NOMO-1 treated with dmso at 0.1 percent for 144 hours (cell line): Measurements from ENCODE around the gene LIN7B.

ENCODE experiments used
- DNase-seq: peaks from one replicate; lab custom pipeline; 2025; ENCODE audit not compliant: unreplicated experiment; lab: John Stamatoyannopoulos, UW

The LIN7B gene

DNA sequence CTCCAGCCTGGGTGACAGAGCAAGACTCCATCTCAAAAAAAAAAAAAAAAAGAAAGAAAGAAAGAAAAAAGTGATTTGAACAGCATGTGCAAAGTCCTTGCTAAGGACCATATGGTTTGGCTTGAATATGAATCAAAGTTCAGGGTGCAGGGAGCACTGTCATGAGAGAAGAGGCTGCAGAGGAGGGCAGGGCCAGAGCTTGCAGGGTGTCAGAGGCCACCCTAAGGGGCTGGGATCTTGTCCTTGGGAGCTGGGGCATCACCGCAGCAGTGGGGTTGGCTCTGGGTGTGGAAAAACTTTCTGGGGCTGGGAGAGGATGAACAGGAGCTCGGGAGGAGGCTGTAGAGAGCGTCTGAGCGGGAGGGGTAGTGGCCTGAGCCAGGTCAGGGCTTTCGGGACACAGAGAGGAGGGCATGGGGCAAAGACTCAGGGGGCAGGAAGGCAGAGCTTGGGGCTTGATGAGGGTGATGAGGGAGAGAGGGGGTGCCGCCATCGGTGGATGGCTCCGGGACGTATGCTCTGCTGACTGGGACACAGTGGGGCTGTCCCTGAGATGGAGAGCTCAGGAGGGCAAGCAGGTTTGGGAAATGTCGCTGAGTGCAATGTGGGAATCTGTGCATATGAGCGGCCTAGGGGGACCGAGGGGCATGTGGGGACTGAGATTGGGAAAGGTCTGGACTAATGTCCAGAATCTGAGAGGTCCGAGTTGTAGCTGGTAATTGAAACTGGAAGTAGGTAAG is 46.5 kb downstream of the LIN7B start:
- no peak for DNase-seq

DNA sequence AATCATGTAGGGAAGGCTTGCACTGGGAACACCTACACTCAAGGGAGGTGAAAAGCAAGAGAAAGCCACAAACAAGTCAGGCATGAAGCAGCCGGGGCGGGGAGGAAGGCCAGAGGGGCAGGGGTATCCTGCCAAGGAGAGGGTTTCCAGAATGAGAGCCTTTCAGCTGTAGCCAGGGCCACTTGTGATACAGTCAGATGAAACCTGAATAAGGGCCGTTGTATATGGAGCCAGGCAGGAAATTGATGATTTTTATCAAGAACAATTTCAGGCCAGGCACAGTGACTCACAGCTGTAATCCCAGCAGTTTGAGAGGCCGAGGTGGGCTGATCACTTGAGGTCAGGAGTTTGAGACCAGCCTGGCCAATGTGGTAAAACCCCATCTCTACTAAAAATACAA is 47.8 kb downstream of the LIN7B start:
- no peak for DNase-seq

DNA sequence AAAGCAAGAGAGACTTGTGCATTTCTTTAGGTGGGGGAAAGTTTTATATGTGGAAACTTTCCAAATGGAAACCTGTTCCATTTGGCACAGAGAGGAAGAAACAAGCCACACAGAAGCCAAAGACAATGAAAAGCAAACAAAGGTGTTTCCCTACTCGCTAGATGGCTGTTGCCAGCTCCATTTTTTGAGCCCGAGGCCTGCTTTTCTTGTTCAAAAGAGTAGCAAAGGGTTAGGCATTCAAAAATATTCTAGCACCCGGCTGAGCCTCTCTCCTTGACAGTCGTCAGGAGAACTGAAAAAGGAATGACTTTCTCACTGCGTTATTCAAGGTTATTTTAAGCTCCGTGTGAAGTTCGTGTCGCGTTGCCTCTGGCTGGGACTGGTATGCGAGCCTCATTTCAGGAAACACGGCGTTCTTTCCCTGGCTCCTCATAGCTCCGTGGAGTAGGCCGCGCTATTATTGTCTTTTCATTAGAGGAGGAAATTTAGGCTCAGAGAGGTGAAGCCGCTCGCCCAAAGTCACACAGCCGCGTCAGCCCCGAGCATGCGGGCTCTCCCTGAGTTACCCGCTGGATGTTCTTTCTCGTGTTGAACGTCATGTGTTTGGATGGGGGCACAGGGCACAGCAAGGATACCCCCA is 51.1 kb downstream of the LIN7B start:
- no peak for DNase-seq

DNA sequence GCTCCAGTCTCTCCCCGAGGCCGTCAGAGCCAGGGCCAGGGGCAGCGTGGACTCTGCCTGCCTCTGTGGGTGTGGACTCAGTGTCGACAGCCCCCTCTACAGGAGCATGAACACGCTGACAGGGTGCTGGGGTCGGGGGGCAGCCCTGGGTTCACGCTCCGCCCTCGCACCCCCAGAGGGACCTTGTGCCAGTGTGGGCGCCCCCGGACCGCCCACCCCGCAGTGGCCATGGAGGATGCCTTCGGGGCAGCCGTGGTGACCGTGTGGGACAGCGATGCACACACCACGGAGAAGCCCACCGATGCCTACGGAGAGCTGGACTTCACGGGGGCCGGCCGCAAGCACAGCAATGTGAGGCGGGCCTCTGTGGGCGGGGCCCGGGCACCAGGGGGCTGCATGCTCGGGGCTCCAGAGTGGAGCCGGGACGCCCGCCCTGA is 51.7 kb downstream of the LIN7B start:
- no peak for DNase-seq

DNA sequence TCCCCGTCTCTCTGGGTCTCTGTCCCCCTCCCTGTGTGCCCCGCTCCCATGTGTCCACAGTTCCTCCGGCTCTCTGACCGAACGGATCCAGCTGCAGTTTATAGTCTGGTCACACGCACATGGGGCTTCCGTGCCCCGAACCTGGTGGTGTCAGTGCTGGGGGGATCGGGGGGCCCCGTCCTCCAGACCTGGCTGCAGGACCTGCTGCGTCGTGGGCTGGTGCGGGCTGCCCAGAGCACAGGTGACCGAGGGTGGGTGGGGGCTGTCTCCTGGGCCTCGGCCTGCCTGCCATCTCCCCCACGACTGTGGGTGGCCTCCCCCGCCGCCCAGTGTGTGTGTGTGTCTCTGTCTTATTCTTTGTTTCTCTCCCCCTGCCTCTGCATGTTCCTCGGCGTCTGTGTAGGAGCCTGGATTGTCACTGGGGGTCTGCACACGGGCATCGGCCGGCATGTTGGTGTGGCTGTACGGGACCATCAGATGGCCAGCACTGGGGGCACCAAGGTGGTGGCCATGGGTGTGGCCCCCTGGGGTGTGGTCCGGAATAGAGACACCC is 53.8 kb downstream of the LIN7B start:
- DNase-seq: no peak
